ENCODE results near the gene COX17.
"Not testable (repeated sequence)": the region's sequence is repeated elsewhere in the genome, so short reads cannot be mapped to it uniquely, and the experiment has no call there.

COX17 gene

GRCh38 chr3:119676771-119677640, at the start of gene COX17:
Gene COX17 (minus strand): TSS chr3:119677406. CDS start chr3:119677310, 96 bp downstream.
- DNase-seq, result peak; percentile 91

DNA sequence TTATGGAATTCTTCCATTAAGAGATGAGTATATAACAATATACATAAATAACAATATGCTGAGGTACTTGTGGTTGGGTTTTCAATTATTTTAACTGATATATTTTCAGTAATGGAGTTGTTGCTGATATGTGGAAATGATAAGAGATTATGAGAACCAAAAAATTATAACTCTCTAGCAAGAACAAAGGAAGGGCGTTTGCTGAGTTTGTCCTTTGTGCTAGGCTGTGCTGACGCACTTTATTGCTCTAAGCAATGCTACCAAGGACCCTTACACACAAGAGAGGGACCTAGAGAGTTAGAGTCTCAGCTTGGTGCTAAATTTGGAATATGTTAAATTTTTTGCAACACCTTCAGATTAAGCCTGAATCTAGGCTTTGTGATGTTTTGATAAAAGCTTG, 49.7 kb upstream of the COX17 start:
- DNase-seq, result no peak

DNA sequence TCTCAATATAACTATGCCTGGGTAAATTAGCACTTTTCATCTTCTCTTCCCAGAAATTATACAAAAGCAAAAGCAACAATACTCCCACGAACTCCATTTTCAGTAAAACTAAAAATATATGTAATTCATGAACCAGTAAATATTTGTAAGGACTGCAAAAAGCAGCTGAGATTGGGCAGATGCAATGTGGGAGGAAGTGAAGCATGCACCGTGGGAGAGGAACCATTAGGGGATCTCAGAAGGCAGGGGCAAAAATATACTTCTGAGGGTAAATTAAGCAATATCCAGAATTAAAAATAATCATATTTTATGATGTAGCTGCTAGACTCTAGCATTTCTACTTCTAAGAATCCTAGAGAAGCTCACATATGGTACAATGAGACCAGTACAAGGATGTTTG, 45.8 kb upstream of the COX17 start:
- no peak for DNase-seq

- DNase-seq, result no peak
Measured at GRCh38 chr3:119717520-119717919, 40.3 kb upstream of the COX17 start.

DNA sequence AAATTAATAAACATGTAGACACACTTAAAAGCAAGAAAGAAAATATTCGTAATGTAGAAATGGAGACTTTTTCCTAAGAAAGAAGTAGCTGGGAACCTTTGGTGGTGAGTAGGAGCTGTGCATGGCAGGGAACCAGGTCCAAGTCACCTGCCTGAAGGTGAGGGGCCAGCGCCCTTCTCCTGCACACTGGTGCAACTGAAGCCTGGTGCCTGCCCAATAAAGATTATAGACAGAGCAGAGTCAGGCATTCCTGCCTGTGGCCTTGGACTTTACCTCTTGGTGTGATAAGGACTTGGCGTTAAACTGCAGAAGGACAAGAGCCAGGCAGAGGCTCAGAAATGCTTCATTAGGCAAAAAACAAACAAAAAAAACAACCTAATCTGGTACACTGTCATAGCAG, 39.8 kb upstream of the COX17 start:
- DNase-seq, result no peak

DNA sequence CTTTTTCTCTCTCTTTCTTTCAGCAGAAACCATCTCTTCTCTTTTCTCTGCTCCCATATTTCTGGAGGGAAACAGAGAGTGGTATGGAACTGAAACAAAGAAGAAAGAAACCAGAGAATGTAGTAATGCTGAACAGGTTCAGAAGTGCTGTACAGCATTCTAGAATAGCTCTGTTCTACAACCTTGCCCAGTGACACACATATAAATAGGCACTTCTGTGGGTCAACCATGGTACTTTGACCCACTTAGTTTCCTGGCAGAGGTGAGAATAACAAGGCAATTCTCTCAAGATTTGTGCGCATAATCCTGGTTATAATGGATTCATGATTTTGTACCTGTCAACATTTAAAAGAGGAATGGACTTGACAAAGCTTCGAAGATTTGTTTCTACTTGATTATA, 37.9 kb upstream of the COX17 start:
- no peak for DNase-seq

- DNase-seq, result no peak
Measured at GRCh38 chr3:119703820-119704531, 26.8 kb upstream of the COX17 start.

- DNase-seq, result no peak
Measured at GRCh38 chr3:119702530-119703527, 25.6 kb upstream of the COX17 start, which contains the start of gene CFAP91. Gene CFAP91 (plus strand): TSS chr3:119703022. CDS start chr3:119703099, 77 bp downstream.

GRCh38 chr3:119700920-119701734, 23.9 kb upstream of the COX17 start:
- DNase-seq, result no peak

- no peak for DNase-seq
Measured at GRCh38 chr3:119700269-119700919, 23.2 kb upstream of the COX17 start.

- no peak for DNase-seq
Measured at GRCh38 chr3:119697394-119697793, 20.2 kb upstream of the COX17 start.

GRCh38 chr3:119695480-119695879, 18.3 kb upstream of the COX17 start:
- peak; percentile 1 for DNase-seq

DNA sequence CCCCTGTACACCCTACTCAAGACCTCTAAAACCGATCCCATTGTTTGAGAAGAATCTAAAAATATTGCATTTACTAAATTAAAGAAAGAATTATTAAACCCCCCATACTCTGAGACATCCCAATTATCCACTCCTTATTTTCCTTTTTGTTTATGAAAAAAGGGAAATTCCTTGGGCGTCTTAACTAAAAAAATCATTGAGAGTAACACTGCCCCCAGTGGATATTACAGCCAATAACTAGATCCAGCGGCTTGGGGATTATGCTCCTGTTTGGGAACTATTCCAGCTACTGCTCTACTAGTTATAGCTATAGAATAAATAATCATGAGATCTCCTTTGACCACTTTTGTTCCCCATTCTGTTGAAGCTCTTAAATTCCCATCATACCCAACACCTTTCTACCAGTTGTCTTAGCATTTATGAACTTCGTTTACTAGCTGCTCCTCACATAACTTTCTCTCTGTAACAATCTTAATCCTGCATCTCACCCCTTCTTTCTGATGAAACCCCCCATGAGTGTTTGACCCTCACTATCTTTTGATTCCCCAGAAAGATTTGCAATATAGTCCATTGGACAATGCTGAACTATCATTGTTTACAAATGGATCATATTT, 12.9 kb upstream of the COX17 start:
- no peak for DNase-seq

- no peak for DNase-seq
Measured at GRCh38 chr3:119683421-119683820, 6.2 kb upstream of the COX17 start.

DNA sequence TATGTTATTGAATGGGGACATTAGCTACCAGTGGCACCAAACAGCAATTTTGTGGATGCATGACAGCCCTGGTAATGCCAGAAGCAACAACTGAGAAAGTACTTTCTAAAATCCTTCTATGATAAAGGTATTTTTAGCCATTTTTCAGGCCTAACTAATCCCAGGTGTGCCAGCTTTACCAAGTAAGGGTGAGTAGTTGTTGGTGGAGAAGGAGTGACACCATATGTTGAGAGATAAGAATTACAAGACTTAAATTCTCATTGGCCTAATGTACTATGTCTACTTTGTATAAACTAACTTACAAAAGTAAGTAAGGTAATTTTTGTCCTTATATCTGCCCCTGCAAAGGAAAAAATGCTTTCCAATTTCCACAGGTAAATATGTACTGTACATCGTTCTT, 4.1 kb upstream of the COX17 start:
- peak; percentile 14 for DNase-seq

DNA sequence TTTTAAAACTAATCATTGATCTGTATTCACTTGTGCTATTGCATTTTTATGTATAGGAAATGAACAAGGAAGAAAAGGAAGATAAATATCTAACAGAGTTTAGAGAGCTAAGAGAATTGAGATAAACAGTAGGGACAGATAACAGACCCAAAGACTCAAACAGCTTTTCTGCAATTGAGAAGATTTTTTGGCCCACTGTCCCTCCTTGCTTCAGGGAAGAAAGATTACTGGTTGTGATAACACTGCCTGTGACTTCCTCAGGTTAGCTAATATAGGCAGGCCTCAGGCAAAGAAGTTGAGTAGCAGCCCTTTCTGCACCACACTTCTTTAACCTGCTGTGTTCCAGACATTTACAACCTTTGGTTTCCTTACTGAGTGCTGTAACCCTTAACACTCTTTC, 2.7 kb upstream of the COX17 start:
- no peak for DNase-seq

DNA sequence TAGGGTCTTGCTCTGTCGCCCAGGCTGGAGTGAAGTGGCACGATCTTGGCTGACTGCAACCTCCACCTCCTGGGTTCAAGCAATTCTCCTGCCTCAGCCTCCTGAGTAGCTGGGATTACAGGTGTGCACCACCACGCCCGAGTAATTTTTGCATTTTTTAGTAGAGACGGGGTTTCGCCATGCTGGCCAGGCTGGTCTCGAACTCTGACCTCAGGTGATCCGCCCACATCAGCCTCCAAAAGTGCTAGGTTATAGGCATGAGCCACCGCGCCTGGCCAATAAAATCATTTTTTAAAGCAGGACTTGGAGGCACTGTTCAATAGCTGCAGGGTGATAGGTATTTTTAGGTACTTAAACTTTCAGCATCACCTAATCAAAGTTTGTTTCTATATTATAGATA, 1.0 kb upstream of the COX17 start:
- DNase-seq, result not testable (repeated sequence)

GRCh38 chr3:119677641-119677934, 382 bp upstream of the COX17 start:
- DNase-seq, result no peak

- no peak for DNase-seq
Measured at GRCh38 chr3:119676020-119676419, 1.2 kb downstream of the COX17 start.

GRCh38 chr3:119675188-119675874, 1.9 kb downstream of the COX17 start:
- DNase-seq, result no peak

GRCh38 chr3:119673875-119674274, 3.3 kb downstream of the COX17 start:
- DNase-seq, result no peak

Data from GDM1 (cell line).